B cell (primary cell): ENCODE data around the gene PAM. TPM values are rescaled to one million over a fixed set of nuclear protein-coding genes. Genes with fewer than 3 reads are reported as not detected.

Experiments
- ATAC-seq: fragments of 200-7000 bp; cut with Tn5 transposase; one replicate; pipeline ENCODE4 v1.10.0; 2021; ENCODE audit warnings: low read depth, mild to moderate bottlenecking, moderate number of reproducible peaks, moderate library complexity
- CTCF ChIA-PET: fragments of 350-600 bp; sonication (Branson Sonifier 250); formaldehyde crosslinking; loops from one replicate; lab custom pipeline; 2021; ENCODE audit warnings: antibody characterized with exemption, inconsistent platforms; lab: Charles Lee
- POLR2A ChIA-PET: fragments of 350-600 bp; sonication (Branson Sonifier 250); formaldehyde crosslinking; loops from one replicate; lab custom pipeline; 2021; ENCODE audit warnings: antibody characterized with exemption; lab: Charles Lee
- DNase-seq: peaks from one replicate; pipeline ENCODE4 v3.0.0; 2013
- H2AFZ ChIP-seq: 2 replicates; pipeline ENCODE4 v1.6.1; 2012; ENCODE audit warnings: mild to moderate bottlenecking, low read depth, low read length; ENCODE audit not compliant: insufficient read depth, poor library complexity, severe bottlenecking
- H3K27ac ChIP-seq, 2 donors: 1 replicate in 1 of 2; 2 replicates in 1 of 2; pipeline ENCODE4 v1.5.1; 2012 to 2013; ENCODE audit warnings: low read length in 2 of 2, mild to moderate bottlenecking in 2 of 2, moderate library complexity in 1 of 2
- H3K27me3 ChIP-seq, 4 experiments: fragments of 200-600 bp in 1 of 4; sonication (generic) in 1 of 4; replicated peaks in 1 of 4; 1 replicate in 2 of 4; 2 replicates in 2 of 4; pipeline versions ENCODE4 v1.6.1 to v1.7.0; 2013 to 2016; ENCODE audit warnings: low read length in 3 of 4, mild to moderate bottlenecking in 2 of 4, mixed read lengths in 1 of 4, moderate library complexity in 1 of 4; ENCODE audit not compliant: insufficient read depth in 4 of 4, control insufficient read depth in 3 of 4; ENCODE audit errors: control extremely low read depth in 1 of 4
- H3K36me3 ChIP-seq, 2 experiments: replicated peaks in 1 of 2; 1 replicate in 1 of 2; 2 replicates in 1 of 2; pipeline versions ENCODE4 v1.6.1 to v1.7.1; 2013; ENCODE audit warnings: low read length in 1 of 2; ENCODE audit not compliant: insufficient read depth in 2 of 2, control insufficient read depth in 1 of 2; ENCODE audit errors: control extremely low read depth in 1 of 2, extremely low read depth in 1 of 2
- H3K4me1 ChIP-seq, 2 donors: fragments of 200-600 bp in 1 of 2; sonication (generic) in 1 of 2; 1 replicate in 1 of 2; 2 replicates in 1 of 2; pipeline versions ENCODE4 v1.5.1 to v1.6.1; 2013 to 2017; ENCODE audit warnings: low read length in 2 of 2; ENCODE audit not compliant: control insufficient read depth in 2 of 2, insufficient read depth in 2 of 2
- H3K4me2 ChIP-seq: replicated peaks from 2 replicates; pipeline ENCODE3; 2012; ENCODE audit warnings: mild to moderate bottlenecking, low read depth, low read length; ENCODE audit not compliant: poor library complexity, severe bottlenecking
- H3K4me3 ChIP-seq, 5 experiments: fragments of 200-600 bp in 1 of 5; sonication (generic) in 1 of 5; 1 replicate in 3 of 5; 2 replicates in 2 of 5; pipeline versions ENCODE4 v1.5.1 to v1.7.0; 2011 to 2016; ENCODE audit warnings: low read length in 4 of 5, mild to moderate bottlenecking in 4 of 5, low read depth in 2 of 5, control low read depth in 1 of 5, moderate library complexity in 1 of 5; ENCODE audit not compliant: insufficient read depth in 1 of 5; ENCODE audit errors: control extremely low read depth in 1 of 5, extremely low read depth in 1 of 5
- H3K79me2 ChIP-seq: fragments of 200-600 bp; sonication (generic); one replicate; pipeline ENCODE4 v1.6.0; 2016; ENCODE audit warnings: low read length; ENCODE audit not compliant: control insufficient read depth, insufficient read depth
- H3K9ac ChIP-seq: fragments of 200-600 bp; sonication (generic); 2 replicates; pipeline ENCODE4 v1.6.1; 2017; ENCODE audit warnings: mild to moderate bottlenecking, low read length, moderate library complexity
- H3K9me3 ChIP-seq, 3 donors: one replicate each; pipeline versions ENCODE4 v1.6.1 to v1.7.1; 2013; ENCODE audit warnings: low read length in 2 of 3; ENCODE audit not compliant: control insufficient read depth in 2 of 3, insufficient read depth in 1 of 3; ENCODE audit errors: control extremely low read depth in 1 of 3
- H4K20me1 ChIP-seq: 2 replicates; pipeline ENCODE4 v1.6.0; 2012; ENCODE audit warnings: mild to moderate bottlenecking, low read length; ENCODE audit not compliant: insufficient read depth, control insufficient read depth, poor library complexity, severe bottlenecking
- H3K27ac Mint-ChIP-seq: one replicate; pipeline ENCODE4 v1.8.0; 2021; ENCODE audit warnings: mixed read lengths
- H3K27me3 Mint-ChIP-seq: one replicate; pipeline ENCODE4 v1.8.0; 2021; ENCODE audit warnings: mixed read lengths
- H3K4me1 Mint-ChIP-seq: one replicate; pipeline ENCODE4 v1.8.0; 2021; ENCODE audit warnings: mixed read lengths
- H3K4me3 Mint-ChIP-seq: one replicate; pipeline ENCODE4 v1.8.0; 2021; ENCODE audit warnings: mixed read lengths
- H3K9me3 Mint-ChIP-seq: one replicate; pipeline ENCODE4 v1.8.0; 2022; ENCODE audit warnings: mixed read lengths; ENCODE audit not compliant: insufficient read depth
- EZH2 ChIP-seq: IDR thresholded peaks from 2 replicates; pipeline ENCODE4 v1.6.1; 2012; ENCODE audit warnings: borderline replicate concordance, low read depth, mild to moderate bottlenecking, moderate library complexity, low read length; ENCODE audit not compliant: insufficient read depth, poor library complexity, severe bottlenecking
- WGBS: methylation state at CpG from one replicate; pipeline ENCODE4 v1.1.5; 2013; ENCODE audit warnings: missing lambda C conversion rate; ENCODE audit not compliant: insufficient coverage; 5-methylcytosine and 5-hydroxymethylcytosine counted together
- intact Hi-C: fragments of 100-400 bp; cut with micrococcal nuclease; formaldehyde crosslinking; loops from one replicate; pipeline ENCODE4 v1.10.0; 2022
- polyA plus RNA-seq: library from polyadenylated mRNA; depleted of rRNA; stranded (reverse); fragments of >200 nt; gene quantifications from 2 replicates; pipeline ENCODE4 v1.2.3, GENCODE V29; 2012
- total RNA-seq, 2 donors: library from RNA; stranded (reverse); fragments of 120-200 nt in 1 of 2; gene quantifications; 1 replicate in 1 of 2; 2 replicates in 1 of 2; pipeline versions ENCODE4 v1.2.3 to v1.2.4, GENCODE V29; 2013 to 2022
- TF ChIP-seq, protein P1 (sequence below): fragments of 200-600 bp; IDR thresholded peaks from one replicate; pipeline ENCODE4 v1.8.0; 2022; ENCODE audit warnings: antibody characterized with exemption, mild to moderate bottlenecking

The PAM gene
- total and polyA plus RNA-seq, 2 donors (not counting 1 experiment from before 2014, with no cell fraction given), result 1.00 to 34.8 TPM

DNA sequence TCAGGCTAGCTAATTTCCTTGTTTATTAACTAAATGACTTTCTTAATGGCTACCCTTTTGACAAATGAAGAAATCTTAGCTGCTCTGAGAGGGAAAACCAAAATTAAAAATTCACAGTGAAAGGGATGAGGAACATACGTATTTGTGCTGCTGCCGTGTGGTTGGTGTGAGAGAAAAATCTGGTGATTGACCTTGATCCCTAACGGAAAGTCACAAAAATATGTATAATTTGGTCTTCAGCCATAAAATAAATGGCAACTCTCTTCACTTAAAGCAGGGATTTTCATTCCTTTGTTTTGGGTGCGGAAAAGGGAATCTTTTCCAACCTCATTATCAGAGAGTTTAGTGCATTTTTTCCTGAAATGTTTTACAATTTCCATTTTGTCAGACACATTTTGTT, 40.4 kb downstream of the PAM start:
- Histone ChIP-seq H3K79me2 (no peaks in the 10 kb centered on the region), H3K27ac (no peak overlapping the region), H4K20me1 (no peaks in the 10 kb centered on the region), H3K36me3 (no peaks in the 10 kb centered on the region), H3K9ac (no peak overlapping the region), H2AFZ (no peak overlapping the region), H3K4me1 (no peaks in the 10 kb centered on the region), H3K9me3 (no peaks in the 10 kb centered on the region), H3K4me3 (no peak overlapping the region), H3K4me2 (no peak overlapping the region), H3K27me3 (no peaks in the 10 kb centered on the region)
- no peak for TF ChIP-seq EZH2
- TF ChIP-seq, protein P1, sequence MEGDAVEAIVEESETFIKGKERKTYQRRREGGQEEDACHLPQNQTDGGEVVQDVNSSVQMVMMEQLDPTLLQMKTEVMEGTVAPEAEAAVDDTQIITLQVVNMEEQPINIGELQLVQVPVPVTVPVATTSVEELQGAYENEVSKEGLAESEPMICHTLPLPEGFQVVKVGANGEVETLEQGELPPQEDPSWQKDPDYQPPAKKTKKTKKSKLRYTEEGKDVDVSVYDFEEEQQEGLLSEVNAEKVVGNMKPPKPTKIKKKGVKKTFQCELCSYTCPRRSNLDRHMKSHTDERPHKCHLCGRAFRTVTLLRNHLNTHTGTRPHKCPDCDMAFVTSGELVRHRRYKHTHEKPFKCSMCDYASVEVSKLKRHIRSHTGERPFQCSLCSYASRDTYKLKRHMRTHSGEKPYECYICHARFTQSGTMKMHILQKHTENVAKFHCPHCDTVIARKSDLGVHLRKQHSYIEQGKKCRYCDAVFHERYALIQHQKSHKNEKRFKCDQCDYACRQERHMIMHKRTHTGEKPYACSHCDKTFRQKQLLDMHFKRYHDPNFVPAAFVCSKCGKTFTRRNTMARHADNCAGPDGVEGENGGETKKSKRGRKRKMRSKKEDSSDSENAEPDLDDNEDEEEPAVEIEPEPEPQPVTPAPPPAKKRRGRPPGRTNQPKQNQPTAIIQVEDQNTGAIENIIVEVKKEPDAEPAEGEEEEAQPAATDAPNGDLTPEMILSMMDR, result no peak
- Mint-ChIP-seq H3K27ac (no peak overlapping the region), H3K4me3 (no peak overlapping the region), H3K4me1 (no peaks in the 10 kb centered on the region), H3K9me3 (no peaks in the 10 kb centered on the region), H3K27me3 (no peaks in the 10 kb centered on the region)
- WGBS, result no CpG with 5 or more reads among the region's 4 CpGs
- CTCF ChIA-PET, result no interaction called here
- intact Hi-C loops, result no loop called here
- POLR2A ChIA-PET, result no interaction called here
- ATAC-seq (no peak), DNase-seq (no peak)

DNA sequence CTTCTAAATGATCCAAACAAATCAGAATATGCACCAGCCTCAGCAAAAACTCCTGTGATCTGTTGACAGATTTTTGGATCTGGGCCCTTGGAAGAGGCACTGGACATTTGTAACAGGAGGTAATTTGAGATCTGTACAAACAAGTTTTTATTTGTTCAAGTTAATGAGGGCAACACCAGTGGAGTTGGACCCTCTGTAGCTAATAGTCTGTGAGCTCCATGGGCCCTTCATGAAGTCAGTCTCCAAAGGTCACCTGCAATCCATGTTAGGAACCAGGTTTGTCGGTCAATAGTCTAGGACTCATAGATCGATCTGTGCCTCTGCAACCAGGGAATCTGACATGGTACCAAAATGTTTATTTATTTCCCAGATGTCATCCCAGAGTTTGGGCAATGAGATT, 40.9 kb downstream of the PAM start:
- TF ChIP-seq, protein P1, result no peak
- no peak for TF ChIP-seq EZH2
- ChIA-PET CTCF (no interaction called here), POLR2A (no interaction called here)
- Histone ChIP-seq H3K79me2 (no peaks in the 10 kb centered on the region), H2AFZ (no peak overlapping the region), H3K27ac (no peak overlapping the region), H3K4me3 (no peak overlapping the region), H4K20me1 (no peaks in the 10 kb centered on the region), H3K4me1 (no peaks in the 10 kb centered on the region), H3K9ac (no peak overlapping the region), H3K36me3 (no peaks in the 10 kb centered on the region), H3K4me2 (no peak overlapping the region), H3K9me3 (no peaks in the 10 kb centered on the region), H3K27me3 (no peaks in the 10 kb centered on the region)
- no peak overlapping the region for H3K27ac Mint-ChIP-seq
- H3K27me3 Mint-ChIP-seq, result no peaks in the 10 kb centered on the region
- no peak overlapping the region for H3K4me3 Mint-ChIP-seq
- no peak for DNase-seq
- 100% methylated on average over 2 of the region's 2 CpGs for WGBS
- H3K9me3 Mint-ChIP-seq, result no peaks in the 10 kb centered on the region
- no peak for ATAC-seq
- H3K4me1 Mint-ChIP-seq, result peaks cover 1% of the 10 kb centered on the region
- intact Hi-C loops, result no loop called here
